ENCODE results near the gene EIF3CL. TPM values are rescaled to one million over a fixed set of nuclear protein-coding genes. Genes with fewer than 3 reads are reported as not detected.
"Not testable (repeated sequence)": the region's sequence is repeated elsewhere in the genome, so short reads cannot be mapped to it uniquely, and the experiment has no call there.

The EIF3CL gene
- total and polyA plus RNA-seq, 10 donors = 26.9 to 189 (median 42.3) TPM

DNA sequence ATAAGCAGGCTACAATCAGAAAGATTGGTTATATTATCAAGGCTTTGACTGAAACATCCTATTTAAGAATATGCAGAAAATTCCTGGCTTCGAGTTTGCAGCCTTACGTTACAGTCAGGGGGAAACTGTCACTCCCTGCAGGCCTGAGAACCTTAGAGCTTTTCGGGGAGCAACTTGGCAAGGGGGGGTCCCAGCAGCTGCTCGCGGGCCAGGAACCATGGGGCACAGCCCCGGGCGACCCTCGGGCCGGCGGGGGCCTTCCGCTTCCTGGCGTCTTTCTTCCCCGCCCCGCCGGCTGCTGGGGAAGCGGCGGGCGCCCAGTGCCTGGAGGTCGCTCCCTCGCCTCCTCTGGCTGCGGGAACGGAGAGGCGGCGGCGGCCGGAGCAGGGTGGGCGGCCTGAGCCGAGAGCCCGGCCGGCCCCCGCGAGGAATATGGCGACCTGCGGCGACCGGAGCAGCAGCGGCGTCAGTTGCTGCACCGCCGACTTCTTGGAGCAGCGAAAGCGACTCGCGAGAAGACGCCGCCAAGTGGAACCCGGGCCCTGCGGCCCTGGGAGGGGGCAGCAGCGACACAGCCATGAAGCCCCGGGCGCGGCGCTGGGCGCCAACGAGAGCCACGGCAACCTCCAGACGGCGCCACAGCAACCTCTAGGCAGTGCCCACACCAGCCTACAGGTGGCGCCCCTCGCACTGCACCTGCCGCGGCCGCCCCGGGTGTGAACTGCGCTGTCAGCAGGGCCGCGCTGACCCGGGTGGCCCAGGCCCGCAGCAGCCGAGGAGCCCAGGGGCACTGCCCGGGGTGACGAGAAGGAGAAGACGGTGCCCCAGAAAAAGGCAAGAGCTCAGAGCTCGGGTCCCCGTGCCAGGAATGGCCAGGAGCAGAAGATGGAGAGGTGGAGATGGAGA, 39.1 kb downstream of the EIF3CL start:
- H3K36me3 ChIP-seq; intact Hi-C loops (cut with DNase I; ENCODE audit: low total_unique reads); H3K4me3 ChIP-seq; H3K9me3 ChIP-seq; H3K4me1 ChIP-seq; H3K27me3 ChIP-seq (replicated peaks in 1 of 7); H3K27ac ChIP-seq: not testable (repeated sequence)
- WGBS, 5 donors = 0 to 1% (median 0%) methylated on average over 10 to 16 of the region's 75 CpGs; no CpG with 5 or more reads in 1 of the 5 donors
- TF ChIP-seq, protein P1, sequence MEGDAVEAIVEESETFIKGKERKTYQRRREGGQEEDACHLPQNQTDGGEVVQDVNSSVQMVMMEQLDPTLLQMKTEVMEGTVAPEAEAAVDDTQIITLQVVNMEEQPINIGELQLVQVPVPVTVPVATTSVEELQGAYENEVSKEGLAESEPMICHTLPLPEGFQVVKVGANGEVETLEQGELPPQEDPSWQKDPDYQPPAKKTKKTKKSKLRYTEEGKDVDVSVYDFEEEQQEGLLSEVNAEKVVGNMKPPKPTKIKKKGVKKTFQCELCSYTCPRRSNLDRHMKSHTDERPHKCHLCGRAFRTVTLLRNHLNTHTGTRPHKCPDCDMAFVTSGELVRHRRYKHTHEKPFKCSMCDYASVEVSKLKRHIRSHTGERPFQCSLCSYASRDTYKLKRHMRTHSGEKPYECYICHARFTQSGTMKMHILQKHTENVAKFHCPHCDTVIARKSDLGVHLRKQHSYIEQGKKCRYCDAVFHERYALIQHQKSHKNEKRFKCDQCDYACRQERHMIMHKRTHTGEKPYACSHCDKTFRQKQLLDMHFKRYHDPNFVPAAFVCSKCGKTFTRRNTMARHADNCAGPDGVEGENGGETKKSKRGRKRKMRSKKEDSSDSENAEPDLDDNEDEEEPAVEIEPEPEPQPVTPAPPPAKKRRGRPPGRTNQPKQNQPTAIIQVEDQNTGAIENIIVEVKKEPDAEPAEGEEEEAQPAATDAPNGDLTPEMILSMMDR (IDR thresholded peaks at IDR 0.05 in 8 of 11, conservative IDR thresholded peaks at IDR 0.05 in 3 of 11) = peak in 1 of 11 experiments; percentile 49
- peak; percentile 79 for DNase-seq

DNA sequence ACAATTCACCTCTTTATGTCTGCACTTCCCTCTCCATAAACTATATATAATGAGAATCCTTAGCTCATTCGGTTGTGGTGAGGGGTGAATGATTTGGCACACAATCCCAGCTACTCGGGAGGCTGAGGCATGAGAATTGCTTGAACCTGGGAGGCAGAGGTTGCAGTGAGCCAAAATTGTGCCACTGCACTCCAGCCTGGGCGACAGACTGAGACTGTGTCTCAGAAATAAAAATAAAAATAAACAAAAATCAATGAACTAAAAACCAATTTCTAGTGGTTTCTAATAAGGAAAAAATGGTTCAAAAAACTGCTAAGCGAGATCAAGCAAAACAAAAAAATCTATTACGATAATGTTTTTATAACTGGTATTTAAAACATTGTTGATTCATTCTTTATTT, 40.2 kb downstream of the EIF3CL start, which contains the start of gene NPIPB6:
Gene NPIPB6 (minus strand): TSS at position 101 of the 400 bp plus-strand sequence. CDS start 686 bp downstream, outside the sequence.
- H3K36me3 ChIP-seq; H3K4me3 ChIP-seq; DNase-seq; H3K27ac ChIP-seq; intact Hi-C loops (cut with DNase I; ENCODE audit: low total_unique reads); H3K4me1 ChIP-seq; H3K9me3 ChIP-seq; H3K27me3 ChIP-seq (replicated peaks in 1 of 7): not testable (repeated sequence)
- WGBS, 5 donors = no CpG with 5 or more reads among the region's 5 CpGs

- H3K27ac ChIP-seq; H3K36me3 ChIP-seq; H3K4me1 ChIP-seq; intact Hi-C loops (cut with DNase I; ENCODE audit: low total_unique reads); H3K4me3 ChIP-seq; H3K27me3 ChIP-seq (replicated peaks in 1 of 7); H3K9me3 ChIP-seq: not testable (repeated sequence)
- DNase-seq = peak; percentile 10
- WGBS, 5 donors = 69 to 93% (median 81%) methylated on average over 1 to 2 of the region's 5 CpGs; no CpG with 5 or more reads in 1 of the 5 donors
Measured at GRCh38 chr16:28362600-28362999, 41.0 kb downstream of the EIF3CL start.

GRCh38 chr16:28338230-28338629, 65.4 kb downstream of the EIF3CL start:
- H3K27me3 ChIP-seq (replicated peaks in 1 of 7); H3K4me1 ChIP-seq; intact Hi-C loops (cut with DNase I; ENCODE audit: low total_unique reads); H3K4me3 ChIP-seq; H3K9me3 ChIP-seq; H3K27ac ChIP-seq; DNase-seq; H3K36me3 ChIP-seq: not testable (repeated sequence)
- 74 to 95% (median 89%) methylated on average over 4 to 6 of the region's 6 CpGs for WGBS, 5 donors

GRCh38 chr16:28336940-28337710, 66.5 kb downstream of the EIF3CL start:
- H3K4me1 ChIP-seq; H3K9me3 ChIP-seq; H3K4me3 ChIP-seq; intact Hi-C loops (cut with DNase I; ENCODE audit: low total_unique reads); H3K27ac ChIP-seq; H3K27me3 ChIP-seq (replicated peaks in 1 of 7); H3K36me3 ChIP-seq; DNase-seq: not testable (repeated sequence)
- WGBS, 5 donors = 82 to 99% (median 91%) methylated on average over 4 to 5 of the region's 5 CpGs

DNA sequence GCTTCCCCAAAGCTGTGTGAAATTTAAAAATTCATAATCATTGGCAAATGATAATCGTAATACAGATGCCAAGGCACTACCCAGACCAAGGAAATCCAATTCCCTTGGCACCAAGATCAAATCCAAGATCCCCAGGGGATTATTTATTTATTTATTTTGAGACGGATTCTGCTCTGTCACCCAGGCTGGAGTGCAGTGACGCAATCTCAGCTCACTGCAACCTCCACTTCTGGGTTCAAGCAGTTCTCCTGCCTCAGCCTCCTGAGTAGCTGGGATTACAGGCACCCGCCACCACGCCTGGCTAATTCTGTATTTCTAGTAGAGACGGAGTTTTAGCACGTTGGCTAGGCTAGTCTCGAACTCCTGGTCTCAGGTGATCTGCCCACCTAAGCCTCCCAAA, 68.0 kb downstream of the EIF3CL start:
- H3K4me3 ChIP-seq; H3K27ac ChIP-seq; H3K27me3 ChIP-seq (replicated peaks in 1 of 7); intact Hi-C loops (cut with DNase I; ENCODE audit: low total_unique reads); H3K36me3 ChIP-seq; H3K4me1 ChIP-seq; H3K9me3 ChIP-seq; DNase-seq: not testable (repeated sequence)
- WGBS, 5 donors = 86 to 94% (median 90%) methylated on average over 8 of the region's 8 CpGs

DNA sequence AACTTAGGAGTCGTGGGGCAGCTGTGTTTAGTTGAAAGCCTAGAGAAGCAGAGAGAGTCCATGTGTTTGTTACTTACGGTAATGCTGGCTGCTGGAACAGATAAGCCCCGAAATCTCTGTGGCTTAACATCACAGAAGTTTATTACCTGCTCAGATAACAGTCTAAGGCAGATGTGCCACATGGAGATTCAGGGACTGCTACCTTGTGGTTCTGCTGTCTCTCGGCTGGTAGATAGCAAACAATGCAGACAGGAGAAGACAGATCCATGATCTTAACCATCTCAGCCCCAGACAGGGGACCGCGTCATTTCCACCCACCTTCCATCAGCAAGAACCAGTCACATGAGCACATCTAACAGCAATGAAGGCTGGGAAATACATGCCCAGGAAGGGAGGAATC, 71.0 kb downstream of the EIF3CL start:
- 75 to 93% (median 85%) methylated on average over 4 to 6 of the region's 6 CpGs for WGBS, 5 donors
- H3K4me3 ChIP-seq; H3K4me1 ChIP-seq; H3K27me3 ChIP-seq (replicated peaks in 1 of 7); H3K36me3 ChIP-seq; intact Hi-C loops (cut with DNase I; ENCODE audit: low total_unique reads); H3K9me3 ChIP-seq; DNase-seq; H3K27ac ChIP-seq: not testable (repeated sequence)

GRCh38 chr16:28330981-28331380, 72.7 kb downstream of the EIF3CL start:
- H3K4me1 ChIP-seq; H3K36me3 ChIP-seq; DNase-seq; H3K4me3 ChIP-seq; H3K27me3 ChIP-seq (replicated peaks in 1 of 7); H3K27ac ChIP-seq; H3K9me3 ChIP-seq; intact Hi-C loops (cut with DNase I; ENCODE audit: low total_unique reads): not testable (repeated sequence)
- 68 to 86% (median 73%) methylated on average over 1 to 2 of the region's 2 CpGs for WGBS, 5 donors

DNA sequence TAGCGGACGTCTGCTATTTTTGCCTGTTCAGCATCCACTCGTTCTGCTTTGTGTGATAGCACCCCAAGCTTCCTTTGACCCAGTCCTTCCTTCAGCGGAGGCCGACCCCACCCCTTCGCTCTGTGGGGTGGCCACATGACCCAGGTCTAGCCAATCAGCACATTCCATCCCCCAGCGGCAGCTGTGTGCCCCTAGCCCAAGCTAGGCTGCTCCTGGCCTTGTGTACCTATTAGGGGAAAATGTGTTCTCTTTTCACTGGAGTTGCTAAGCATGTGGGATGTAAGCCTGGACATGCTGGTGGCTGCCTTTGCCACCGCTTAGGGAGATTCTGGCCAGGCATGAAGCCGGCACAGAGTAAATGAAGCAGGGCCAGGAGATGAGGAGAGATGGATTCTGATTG, 73.4 kb downstream of the EIF3CL start:
- not testable (repeated sequence) for H3K4me3 ChIP-seq

More for the DNA sequence above, 73.4 kb downstream of the EIF3CL start:
- H3K27ac ChIP-seq; H3K36me3 ChIP-seq; H3K9me3 ChIP-seq; H3K4me1 ChIP-seq; H3K27me3 ChIP-seq (replicated peaks in 1 of 7); DNase-seq; intact Hi-C loops (cut with DNase I; ENCODE audit: low total_unique reads): not testable (repeated sequence)
- 36 to 40% (median 37%) methylated on average over 6 to 9 of the region's 9 CpGs for WGBS, 5 donors
